Cerebellar nuclear complex (tissue), 1 donor: Measurements from ENCODE around the gene BRD2.
"Not testable (repeated sequence)": the region's sequence is repeated elsewhere in the genome, so short reads cannot be mapped to it uniquely, and the experiment has no call there.

ENCODE experiments used
- DNase-seq, 2 experiments: peaks; one replicate each; lab custom pipeline; 2025; lab: John Stamatoyannopoulos, UW

BRD2 gene

DNA sequence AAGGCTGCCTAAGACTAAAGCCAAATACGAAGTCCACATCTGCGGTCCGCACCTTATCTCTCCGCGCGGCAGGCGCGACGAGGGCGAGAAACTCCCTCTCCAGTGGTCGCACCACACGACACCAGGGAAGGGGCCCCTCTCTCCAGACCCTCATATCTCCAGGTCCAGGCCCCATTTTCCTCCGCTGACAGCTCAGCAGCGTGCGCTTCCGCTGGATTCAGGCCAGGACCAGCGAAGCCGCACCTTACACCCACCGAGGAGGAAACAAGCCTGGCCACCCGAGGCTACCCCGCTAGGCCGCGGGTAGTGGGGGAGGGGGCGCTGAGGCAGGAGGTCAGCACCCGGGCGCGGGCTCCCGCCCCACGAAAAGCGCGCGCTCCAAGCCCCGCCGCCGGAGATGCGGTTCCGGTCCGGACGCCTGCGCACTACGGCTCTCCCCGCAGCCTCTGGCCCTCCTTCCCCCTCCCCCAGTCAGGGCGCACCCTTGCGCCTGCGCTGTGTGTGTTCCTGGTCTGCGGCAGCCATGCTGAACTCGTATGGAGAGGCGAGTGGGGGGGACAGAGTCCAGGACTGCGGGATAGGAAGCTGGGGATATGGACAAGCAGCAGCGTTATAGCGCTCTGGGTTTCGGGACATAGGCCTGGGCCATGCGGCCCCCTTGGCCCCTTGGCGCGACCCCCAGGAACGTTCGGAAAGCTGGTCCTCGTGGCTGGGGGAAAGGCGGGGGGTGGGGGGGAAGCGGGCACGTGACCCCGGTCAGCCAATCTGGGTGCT lies at the start of gene BRD2:
Gene BRD2, plus strand, starts transcription at position 502 of the 774 bp plus-strand sequence. CDS start 4,305 bp downstream, outside the sequence.
- peak; percentile 33 to 87 for DNase-seq

DNA sequence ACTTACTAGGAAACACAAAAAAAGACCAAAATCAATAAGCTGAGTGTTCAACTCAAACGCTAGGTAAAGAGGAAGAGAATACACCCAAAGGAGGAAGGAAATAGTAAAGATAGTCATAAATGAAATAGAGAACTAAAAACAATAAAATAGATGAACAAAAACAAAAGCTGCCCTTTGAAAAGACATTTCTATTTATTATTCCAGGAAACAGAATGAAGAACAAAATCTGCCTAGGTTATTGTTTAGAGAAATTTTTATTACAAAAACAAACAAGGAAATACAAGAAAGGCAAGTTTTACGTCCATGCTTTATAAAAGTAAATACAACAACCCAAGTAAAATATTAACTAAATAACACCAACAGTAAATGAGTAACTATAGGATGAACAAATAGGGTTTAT lies 47.7 kb upstream of the BRD2 start:
- DNase-seq = no peak

DNA sequence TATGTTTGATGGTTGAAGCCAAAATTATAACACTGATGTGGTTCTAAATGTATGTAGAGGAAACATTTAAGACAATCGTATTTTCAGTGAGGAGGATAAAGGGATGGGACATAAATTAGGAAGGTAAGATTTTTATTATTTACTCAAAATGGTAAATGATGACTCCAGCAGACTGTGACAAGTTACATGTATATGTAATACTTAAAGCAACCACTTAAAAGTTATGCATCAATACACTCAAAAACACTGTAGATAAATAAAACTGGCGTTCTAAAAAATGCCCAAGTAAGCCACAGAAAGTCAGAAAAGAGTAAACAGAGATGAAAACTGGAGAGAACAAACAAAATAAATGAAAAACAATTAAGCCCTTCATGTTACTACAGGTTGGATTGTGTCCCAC lies 46.3 kb upstream of the BRD2 start:
- DNase-seq = no peak

DNA sequence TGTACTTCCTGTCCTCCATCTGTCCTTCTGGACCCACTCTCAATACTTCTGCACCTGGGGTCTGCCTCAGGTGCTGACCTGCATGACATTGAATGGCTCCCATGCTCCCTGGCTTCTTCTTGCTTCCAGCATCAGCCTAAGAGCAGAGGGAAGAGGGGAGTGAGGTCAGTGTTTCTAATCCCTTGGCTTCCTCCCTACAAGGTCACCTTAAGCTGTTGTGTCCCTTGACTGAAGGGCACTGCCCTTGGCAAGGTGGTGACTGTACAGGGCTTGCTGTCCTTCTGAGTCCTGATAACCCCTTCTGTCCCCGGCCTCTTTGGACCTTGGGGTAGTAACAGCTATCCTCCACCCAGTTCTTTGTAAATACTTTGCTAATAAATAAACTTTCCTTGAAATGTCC lies 37.2 kb upstream of the BRD2 start:
- DNase-seq = no peak

DNA sequence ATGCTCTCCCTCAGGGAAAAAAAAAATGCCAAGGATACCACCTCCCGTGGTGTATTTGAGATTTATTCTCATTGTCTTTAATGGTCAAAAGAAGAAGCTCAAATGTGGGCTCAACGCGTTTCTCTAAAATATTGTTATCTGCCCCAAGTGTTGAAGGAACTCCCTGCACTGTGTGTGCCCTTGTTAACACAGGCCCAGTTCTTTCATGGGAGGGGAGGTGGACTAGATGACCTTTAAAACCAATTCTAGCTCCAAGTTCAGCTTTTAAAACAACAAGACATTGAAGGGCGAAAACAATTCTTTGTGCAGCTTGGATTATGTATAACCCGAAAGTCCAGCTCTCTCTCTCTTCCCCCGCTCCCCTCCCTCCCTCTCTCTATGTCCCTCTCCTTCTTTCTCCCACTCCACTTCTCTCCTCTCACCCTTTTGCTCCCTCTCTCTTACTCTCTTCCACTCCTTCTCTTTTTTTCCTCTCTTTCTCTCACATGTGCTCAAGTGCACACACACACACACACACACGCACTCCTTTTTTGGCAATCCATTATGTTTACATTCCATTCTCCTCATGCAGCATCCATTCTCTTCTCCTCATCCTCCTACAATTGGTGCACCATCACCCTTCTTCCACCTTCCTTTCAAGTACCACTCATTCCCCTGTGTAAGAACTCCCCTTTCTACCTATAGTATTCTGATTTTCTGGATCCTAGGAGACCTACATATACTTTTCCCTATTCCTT lies 36.1 kb upstream of the BRD2 start:
- no peak for DNase-seq

DNA sequence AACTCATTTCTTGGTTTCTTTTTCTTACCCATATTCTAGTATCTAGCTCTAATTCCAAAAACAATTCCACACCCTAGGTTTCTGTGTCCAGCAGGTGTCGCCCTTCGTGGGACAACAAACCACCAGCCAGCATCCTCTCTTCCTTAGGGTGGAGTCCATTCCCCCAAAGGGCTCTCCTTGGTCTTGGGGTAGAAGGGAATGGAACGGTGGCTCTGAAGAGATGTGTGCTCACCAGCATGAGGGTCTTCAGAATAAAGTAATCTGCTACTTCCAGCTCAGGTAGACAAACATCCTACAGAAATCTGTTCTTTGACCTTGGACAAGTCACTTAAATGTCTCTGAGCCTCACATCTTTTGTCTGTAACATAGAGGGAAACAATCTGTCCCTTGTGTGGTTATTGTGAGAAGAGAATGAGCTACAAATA lies 34.7 kb upstream of the BRD2 start:
- DNase-seq = peak; percentile 8 to 17

DNA sequence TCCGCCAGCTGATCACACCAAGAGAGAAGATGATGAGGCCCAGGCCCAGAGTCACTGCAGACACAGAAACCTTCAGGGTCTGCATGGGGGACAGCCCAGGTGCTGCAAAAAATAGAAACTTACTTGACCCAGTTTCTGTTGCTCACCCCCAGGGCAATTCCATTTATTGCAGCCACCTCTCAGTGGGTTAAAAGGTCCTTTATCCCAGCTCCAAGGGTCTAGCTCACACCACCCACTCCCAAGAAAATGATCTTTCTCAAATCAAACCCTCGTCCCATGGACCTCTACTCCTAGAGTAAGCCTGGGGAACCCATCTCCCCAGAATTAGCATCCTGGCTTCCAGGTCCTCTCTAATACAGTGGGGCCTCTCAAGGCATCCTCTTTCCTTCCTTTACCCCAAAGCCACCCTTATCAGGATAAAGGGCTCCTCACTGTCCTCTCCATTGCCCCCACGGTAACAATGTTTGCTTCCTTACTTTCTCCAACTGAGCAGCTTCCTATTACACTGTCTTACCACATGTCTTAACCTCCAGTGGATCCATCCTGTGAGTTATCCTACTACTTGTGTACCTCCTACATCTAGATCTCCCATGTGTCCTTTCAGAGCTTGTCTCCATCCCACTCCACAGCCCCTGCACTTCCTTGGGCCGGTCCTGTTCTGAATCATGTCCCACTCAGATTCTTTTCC lies 32.7 kb upstream of the BRD2 start:
- no peak for DNase-seq

DNA sequence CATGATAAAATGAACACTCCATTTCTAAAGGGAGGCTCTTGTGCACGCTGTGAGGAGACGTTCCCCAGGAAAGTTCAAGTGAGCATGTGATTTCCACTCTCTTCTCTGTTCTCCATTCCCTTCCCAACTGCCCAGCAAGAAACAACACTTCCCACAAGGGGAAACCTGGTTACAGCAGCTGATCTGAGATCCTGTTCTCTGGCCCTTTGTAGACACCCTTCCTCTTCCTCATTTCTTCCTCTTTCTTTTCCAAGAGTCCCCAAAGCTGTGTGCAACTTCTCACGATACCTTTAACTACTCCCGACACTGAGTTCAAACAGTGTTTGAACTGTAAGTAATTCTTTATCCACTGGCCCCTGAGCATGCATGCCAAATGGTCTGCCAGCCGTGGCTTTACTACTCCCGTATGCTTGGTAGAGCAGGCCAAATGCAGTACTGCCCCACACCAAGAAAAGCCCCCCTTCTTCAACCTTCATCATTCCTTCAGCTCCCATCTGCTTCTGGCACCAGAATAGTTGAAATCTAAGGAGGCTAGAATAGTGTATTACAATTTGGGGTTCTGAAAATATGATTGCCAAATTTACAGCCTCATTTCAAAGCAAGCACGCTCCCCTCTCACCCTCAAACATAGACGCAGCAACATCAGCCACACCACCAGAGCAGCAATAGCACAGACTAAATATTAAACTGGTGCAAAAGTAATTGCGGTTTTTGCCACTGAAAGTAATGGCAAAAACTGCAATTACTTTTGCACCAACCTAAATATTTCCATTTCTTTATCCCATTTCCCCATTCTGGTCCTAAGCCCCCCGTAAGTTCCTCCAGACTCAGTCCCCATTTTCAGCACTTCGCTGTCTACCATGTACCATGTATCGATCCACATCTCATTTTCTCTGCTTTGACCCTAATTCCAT lies 31.9 kb upstream of the BRD2 start:
- no peak for DNase-seq

DNA sequence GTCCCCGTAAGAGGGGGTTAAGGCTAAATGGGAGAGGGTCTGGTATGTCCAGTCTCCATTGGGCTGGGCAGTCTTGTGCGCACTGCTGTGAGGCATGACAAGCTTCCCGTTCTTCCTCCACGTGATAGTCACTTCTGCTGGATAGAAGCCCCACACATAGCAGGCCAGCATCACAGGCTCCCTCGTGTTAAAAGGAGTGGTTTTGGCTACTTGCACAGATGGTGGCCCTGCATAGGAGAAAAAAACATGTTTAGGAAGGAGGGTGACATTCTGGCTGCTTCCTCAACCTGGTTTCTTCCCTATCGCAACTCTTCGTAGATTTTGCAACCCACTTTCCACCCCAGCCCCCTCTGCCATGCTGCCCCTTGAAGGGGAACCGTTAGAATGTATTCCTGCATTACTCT lies 31.2 kb upstream of the BRD2 start:
- no peak for DNase-seq

DNA sequence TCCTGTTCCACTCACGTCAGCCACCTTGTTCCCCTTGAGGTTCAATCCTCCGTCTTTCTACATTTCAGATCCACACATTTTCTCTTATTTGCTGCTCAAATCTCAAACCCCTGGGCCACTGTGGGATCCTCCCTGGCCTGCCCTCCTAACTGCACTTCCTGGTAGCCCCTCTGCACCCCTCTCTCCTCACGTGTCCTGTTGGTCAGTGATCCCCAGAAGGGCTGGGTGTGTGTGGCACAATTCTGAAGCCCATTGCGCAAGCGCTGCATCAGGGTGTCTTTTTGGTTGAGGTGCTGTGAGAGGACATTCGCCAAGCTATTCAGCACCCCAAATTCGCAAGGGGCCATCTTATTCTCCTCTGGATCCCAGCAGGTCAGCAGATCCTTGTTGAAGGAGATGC lies 29.9 kb upstream of the BRD2 start:
- no peak for DNase-seq

DNA sequence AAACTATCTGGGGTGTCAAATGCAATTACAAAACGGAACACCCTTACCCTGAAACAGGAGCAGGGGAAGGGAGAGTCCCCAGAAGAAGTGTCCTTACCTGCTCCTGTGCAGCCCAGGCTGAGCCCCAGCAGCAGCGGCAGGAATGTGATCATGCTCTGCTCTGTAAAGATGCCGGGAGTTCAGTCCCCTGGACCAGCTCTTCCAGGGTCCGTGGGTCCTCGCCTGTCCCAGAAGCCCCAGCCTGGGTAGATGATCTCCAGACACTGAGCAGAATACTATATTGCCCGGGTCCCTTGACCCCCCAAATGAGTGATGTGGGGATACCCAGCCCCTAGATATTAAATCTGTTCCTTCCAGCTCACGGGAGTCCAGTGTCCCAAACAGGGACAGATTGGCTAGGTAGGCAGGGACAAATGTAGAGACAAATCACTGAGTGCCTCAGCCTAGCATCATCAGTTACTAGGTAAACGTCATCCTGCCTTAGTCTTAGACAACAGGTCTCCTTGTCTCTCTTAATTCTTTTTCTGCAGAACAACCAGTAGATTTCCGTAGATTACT lies 27.7 kb upstream of the BRD2 start, which contains the start of gene HLA-DMB:
Gene HLA-DMB, minus strand, starts transcription at position 373 of the 558 bp plus-strand sequence. Its CDS starts 221 bp downstream, at position 152.
- DNase-seq = peak in 1 of 2 experiments; percentile 4

DNA sequence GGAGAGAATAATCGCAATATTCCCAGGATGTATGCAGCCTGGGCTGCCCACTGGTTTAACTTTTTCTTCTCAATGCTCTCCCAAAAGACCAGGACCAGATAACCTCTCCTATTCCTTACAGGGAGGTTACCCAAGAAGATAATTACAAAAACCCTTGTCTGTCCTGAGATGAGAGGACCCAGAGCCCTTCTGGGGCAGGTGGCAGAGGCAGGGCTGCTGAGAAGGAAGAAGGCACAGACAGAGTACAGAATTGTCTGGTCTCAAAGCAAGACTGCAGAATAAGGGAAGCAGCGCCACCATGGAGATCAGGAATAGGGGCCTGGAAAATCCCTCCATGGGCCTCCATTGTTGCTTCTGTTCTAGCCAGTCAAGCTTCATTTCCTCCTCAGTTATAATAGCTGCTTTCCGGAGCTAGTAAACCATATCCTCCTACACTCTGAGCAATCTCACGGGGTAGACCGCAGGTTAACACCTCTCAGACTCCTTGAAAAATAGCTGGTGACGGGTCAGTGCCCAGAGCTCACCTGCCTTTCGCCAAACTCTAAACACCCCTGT lies 27.1 kb upstream of the BRD2 start:
- no peak for DNase-seq

DNA sequence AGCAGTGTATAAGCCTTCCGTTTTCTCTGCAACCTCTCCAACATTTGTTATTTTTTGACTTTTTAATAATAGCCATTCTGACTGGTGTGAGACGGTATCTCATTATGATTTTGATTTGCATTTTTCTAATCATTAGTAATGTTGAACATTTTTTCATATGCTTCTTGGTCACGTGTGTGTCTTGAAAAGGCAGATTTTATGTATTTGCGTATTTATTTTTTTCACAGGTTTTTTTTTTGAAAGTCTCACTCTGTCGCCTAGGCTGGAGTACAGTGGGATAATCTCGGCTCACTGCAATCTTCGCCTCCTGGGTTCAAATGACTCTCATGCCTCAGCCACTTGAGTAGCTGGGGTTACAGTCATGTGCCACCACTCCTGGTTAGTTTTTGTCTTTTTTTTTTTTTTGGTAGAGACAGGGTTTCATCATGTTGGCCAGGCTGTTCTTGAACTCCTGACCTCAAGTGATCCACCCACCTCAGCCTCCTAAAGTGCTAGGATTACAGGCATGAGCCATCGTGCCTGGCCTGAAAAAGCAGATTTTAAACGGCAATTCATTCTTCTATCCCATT lies 25.8 kb upstream of the BRD2 start:
- DNase-seq = not testable (repeated sequence)

DNA sequence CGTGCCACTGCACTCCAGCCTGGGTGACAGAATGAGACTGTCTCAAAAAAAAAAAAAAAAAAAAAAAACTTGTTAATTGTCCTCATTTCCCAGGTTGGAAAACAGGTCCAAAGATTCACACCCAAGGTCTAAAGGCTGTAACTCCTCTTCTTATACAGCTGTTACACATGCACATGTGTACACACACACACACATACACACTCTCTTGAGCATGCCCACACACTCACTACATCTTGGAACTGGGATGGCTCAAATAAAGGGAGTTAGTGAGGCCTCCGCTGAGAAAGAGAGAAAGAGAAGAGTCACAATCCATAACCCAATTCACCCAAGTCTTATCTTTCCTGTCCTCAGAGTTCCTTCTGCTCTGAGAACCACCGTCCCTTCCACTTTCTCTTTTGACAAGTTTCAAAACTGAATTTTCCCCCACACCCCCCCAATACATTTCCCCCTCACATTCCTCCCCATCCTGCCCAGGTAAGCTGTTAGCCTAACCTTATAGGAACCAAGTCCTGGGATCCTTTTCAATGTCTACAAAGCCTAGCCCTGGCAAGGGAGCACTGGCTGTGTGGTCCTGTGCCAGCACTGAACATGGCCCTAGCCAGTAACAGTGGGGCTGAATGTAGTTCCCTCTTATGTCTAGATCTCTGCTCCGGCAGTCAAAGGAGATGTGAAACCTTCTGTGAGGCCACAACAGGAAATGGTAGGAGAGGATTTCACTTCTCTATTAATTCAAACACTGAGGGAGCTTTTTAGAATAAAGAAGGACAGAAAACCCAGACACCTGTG lies 24.3 kb upstream of the BRD2 start:
- DNase-seq = no peak

DNA sequence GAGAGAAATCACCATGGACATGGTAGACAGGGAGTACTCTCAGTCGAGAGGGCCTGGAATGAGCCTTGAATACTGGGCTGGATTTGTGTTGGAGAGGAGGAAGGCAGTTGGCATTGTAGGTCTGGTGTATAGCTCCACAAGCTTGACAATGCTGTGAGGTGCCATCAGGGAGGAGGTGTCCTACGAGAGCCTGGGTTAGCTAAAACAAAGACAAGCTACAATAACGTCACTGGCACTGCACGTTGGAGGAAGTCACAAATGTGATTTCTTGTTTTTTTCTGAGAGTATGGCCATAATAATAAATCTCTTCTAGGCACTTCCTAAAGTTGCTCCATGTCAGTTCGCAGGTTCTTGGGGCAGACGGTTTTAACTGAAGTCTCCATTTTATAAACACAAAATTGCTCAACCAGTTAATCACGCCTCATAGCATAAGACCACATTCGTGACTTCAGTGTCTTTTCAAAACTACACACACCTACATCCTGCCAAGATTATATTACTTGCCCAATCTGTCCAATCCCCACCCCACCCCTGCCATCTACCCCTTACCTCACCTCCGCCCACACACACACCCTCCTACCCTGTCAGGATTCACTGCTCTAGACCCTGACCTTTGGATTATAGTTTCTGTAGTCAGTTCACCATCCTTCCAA lies 23.2 kb upstream of the BRD2 start:
- no peak for DNase-seq

DNA sequence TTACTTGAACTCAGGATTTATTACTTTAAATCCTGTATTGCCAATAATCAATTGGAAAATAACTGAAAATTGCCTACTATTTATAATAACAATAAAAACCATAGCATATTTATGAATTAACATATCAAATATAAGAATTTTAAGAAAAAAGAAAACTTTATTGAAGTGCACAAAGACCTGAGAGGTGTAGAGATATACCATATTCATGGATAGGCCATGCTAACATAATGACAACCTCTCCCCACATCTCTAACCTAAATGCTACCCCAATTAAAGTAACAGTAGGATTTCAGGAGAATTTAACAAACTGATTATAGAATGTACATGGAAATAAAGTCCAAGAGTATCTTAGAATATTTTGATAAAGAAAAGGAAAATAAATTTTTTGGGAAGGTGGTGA lies 22.4 kb upstream of the BRD2 start:
- DNase-seq = no peak

DNA sequence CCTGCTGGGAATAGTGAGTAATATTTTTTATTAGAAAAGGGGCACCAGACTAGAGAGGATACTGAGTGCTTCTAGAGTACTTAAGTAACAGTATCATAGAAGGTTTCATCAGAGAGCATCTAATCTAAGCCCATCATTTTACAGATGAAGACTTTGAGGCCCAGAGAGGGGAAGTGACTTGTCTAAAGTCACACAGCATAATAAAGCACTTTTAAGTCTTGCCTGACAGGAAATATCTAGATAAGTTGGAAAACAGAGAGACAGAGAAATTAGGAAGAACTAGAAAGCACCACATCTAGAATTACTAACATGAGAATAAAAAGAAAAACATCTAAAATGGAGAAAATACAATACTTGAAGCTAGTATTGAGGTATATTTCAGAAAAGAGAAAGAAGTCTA lies 21.5 kb upstream of the BRD2 start:
- no peak for DNase-seq

DNA sequence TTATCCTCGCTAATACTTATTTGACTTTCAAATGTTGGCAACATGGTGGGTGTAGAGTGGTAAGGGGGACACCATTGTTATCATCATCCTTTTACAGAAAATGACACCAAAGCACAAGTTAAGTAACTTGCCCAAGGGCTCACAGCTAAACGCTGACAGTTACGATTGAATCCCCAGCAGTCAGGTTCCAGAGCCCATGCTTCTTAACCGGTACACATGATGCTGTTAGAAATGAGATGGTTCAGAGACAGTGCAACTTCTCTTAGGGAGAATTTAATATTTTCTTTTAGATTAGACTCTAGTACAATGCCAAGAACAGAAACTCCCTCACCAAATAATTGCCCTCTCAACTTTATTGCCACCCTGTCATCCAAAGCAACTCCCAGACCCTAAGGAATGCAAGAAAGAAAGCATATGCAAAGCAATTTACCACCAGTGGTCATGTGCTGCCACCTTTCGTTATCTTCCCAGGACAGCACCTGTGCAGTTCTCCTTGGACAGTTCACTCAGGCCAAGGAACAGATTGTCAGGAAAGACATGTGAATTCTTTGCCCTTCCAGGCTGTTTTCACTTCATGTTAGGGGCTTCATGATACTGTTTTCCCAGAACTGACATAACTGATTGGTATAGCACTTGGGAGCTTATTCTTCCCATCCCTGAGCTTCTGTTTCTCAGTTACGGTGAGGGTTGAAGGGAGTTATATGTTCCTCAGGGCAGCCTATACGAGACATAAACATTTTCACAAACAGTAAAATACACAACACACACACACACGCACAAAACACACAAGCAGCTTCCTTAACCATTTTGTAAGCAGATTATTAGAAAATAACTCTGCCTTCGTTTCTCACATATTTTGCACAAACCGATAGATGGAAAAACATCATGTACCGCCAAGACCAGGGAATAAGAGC lies 20.6 kb upstream of the BRD2 start:
- DNase-seq = no peak
